HG03378 (cell line): ENCODE data around the gene ZNF521.

Source experiments
- ATAC-seq: cut with Tn5 transposase; IDR thresholded peaks from one replicate; pipeline ENCODE4 v1.9.1; 2021; ENCODE audit warnings: mild to moderate bottlenecking, moderate library complexity; ENCODE audit not compliant: unreplicated experiment

ZNF521 gene

DNA sequence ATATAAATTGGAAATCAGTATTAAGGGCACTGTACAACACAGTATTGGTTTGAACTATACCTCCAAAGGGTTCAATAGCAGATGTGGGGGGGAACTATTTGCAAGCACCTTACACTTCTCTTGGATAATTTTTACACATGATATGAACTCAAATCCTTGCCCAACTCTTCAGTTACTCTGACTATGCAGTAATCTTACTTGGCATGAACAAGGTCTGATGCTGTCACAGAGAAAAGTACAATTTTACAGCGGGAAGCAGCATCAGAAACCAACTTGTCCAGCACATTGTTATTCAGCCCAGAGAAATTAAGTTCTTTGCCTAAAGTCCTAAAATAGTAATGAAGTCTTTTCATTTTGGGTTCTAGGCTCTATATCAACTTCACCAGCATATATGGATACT lies 98.2 kb downstream of the ZNF521 start:
- no peak for ATAC-seq

DNA sequence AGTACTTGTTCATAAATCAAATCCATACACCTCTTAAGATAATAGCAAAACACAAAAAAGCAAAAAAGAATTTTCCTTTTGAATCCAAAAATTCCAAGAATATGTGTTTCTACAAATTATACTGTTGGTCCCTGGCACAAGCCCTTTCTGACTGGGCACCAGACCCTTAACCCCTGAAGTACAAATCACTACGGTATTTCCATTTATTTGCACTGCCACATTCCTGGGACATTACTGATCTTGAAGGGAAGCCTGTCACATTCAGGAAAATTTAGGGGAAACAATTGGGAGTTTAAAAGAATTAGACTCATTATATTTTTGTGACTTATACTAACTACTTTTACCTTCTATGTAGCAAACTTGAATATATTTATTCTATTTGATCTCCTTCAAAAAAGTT lies 98.8 kb downstream of the ZNF521 start:
- no peak for ATAC-seq

DNA sequence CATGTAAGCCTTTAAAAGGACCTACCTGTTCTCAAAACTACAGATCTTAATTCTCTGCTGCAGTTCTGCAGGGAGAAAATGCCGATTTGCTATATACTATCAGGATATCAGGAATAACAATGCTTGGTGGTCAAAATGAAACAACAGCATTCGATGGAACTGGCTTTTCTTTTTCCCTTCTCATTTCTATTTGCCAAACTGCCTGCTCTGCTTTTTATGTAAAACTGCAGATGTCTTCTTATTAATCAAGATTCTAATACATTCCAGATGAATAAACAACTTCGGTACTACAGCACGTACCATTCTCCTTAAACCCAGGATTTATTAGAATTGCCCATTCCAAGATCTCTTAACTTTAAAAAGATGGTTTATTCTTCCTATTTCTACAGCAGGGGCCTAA lies 100.9 kb downstream of the ZNF521 start:
- no peak for ATAC-seq

DNA sequence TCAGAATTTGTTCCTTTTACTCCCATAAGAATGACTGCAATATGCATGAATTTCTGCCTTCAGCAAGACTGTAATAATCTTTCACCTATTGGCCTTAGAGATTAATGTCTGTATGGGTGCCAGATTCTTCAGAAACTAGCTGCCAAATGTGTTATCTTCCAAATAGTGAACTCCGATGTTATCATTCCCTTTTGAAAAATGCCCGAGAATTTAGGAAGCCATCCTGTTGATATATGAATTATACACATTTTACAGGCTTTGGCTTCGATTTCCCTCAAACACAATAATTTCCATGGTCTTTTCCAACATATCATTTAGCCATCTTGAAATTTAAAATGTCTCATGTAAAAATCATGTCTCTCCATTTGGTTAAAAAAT lies 101.5 kb downstream of the ZNF521 start:
- ATAC-seq, result no peak

DNA sequence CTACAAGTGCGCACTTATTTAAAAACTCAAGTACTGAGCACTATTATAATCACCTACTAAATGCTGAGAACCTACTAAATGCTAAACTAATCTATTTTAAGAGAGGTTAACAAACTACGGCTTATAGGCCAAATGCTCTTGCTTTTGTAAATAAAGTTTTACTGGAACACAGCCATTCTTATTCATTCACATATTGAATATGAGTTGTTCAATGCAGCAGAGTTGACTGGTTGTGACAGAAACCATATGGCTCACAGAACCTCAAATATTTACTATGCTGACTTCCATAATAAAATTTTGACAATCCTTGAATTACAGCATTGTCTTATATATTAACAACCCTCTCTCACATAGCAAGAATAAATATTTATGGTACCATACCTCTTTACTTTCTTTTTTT lies 103.2 kb downstream of the ZNF521 start:
- no peak for ATAC-seq

DNA sequence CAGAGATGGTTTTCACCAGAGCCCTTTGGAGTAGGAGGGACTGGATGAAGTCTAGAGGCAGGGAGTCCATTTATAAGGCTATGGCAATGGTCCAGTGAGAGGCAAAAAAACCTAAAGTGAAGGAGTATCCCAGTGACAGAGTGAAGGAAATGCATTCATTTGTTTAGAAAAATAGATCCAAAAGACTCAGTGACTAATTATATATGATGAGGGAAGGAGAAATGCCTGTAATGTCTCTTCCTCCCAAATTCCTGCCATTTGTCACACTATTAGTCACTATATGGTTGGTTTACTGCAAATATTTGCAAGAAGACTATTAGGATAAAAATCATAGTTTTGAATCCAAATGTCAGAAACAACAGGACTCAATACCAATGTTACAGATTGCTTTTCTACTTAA lies 104.2 kb downstream of the ZNF521 start:
- ATAC-seq, result no peak

DNA sequence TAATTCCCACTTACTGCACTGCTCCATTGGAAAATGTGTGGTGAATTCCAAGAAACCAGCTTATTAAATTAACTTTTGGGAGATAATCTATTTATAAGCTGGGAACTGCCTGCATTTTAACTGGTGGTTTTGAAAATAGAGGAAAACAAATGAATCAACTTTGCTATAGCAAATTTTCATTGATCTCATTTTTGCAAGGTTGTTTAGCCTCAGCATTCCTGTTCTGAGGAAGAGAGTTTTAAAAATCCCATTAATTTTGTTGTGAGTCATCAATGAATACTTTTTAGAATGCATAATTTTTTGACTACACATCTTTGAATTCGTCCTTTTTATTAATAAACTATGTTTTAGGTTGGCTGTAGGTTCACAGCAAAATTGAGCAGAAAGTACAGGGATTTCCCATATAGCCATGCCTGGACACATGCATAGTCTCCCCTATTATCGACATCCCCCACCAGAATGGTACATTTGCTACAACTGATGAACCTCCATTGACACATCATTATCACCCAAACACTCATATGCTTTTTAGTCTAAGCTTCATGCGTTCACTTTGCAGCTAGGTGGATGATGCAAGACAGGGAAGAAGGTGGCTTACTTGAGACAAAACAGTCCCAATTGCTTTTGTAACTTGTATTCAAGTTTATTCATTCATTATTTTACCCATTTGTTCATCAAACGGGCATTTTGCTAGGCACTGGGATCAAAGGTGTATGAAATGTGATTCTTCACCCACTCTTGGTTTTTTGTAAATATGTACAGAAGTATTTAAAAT lies 106.9 kb downstream of the ZNF521 start:
- ATAC-seq, result no peak

DNA sequence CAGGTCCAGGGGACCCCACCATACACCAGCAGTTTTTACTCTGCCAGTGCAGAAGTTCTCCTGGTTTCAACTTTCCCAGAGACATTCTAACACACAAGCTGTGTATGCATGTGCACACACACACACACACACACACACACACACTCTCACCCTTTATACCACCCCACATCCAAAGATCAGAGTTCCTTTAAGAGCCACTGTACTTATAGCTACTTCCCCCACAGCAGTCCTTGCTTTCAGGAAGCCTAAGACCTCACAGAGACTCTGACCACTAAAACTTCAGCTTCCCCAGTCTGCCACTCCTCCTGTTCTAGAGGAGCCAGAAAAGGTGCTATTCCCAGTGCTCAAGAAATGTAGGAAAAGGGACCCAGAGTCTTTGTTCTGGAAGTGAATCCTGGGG lies 107.8 kb downstream of the ZNF521 start:
- no peak for ATAC-seq

DNA sequence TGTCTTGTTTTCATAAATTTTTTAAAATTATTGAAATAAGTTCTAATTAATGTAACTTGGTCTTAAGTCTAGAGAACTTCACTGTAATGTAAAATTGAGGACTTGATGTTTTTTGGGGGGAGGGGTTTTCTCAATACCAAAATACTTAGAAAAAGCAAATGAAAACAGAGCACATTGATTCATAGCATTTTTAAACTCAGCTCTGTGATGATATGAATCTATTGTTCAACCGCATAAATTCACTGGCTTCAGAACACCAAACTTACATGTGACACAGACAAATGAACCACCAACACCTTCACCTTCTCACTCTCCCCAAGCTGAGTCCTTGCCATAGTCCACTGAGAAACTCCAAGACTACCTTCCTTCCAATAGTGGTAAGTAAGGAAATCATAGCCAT lies 108.2 kb downstream of the ZNF521 start:
- no peak for ATAC-seq

DNA sequence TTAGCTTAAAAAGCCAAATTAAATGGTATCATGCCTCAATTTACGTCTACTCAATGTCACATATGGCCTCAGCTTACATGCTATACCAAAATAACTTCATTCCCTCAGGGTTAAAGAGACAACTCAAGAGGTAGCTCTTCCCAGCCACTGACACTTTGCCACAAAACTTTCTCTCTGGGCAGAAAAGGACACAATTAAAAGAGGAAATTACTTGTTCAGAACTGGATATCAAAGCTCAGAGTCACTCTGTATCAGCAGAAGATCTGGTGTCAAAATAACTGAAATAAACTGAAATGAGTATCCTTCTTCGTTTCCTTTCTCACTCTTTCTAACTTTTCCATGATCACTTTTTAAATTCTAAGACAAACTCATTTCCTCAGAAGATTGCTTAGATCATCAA lies 108.7 kb downstream of the ZNF521 start:
- no peak for ATAC-seq

DNA sequence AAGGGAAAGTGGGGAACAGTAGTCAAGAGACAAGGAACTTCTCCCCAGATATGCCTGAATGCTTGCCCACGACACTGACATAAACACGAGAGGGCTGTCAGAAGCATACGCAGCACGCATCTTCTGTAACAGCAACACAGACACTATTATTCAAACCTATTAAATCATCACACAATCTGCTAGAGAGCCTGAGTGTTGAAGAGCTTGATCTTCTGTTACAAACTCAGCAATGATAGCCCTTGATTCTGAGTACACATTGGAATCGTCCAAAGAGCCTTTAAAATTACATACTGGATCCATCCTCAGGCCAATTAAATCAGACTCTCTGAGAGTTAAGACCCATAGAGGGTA lies 111.6 kb downstream of the ZNF521 start:
- ATAC-seq, result no peak

DNA sequence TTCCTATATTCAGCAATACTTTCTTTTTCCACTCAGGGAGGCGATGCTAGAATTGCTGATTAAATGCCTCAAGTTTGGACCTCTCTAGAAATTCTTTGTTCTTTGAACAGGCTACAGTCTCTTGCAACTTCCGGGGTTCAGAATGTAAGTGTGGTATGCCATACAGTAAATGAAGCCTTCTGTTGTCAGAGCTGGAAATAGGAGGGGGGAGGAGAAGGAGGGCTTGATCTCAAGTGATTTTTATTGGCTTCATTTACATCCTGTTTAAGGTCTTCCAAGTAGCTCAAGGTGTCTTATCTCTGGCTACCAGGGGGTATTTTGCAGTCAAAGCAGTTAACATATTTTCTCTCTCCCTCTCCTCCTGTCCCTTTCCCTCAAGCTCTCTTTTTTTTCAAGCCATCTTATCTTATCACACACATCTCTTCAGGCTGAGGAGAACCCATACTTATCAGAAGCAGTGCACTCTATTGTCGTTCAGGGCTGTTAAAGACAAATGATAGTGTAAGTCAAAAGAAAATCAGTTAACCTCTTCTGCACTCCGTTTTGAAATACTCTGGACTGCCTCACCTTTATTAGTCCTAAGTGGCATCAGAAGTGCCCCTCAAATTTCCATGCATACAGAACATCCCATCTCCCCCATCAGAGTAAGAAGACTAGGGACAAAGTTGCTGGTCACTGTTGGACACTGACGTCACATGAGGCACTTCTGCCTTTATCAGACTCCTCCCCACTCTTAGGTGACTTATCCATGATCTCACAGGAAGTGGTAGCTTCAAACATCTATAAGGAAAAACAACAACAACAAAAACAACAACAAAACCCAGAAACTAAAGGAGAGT lies 112.2 kb downstream of the ZNF521 start:
- ATAC-seq, result no peak

DNA sequence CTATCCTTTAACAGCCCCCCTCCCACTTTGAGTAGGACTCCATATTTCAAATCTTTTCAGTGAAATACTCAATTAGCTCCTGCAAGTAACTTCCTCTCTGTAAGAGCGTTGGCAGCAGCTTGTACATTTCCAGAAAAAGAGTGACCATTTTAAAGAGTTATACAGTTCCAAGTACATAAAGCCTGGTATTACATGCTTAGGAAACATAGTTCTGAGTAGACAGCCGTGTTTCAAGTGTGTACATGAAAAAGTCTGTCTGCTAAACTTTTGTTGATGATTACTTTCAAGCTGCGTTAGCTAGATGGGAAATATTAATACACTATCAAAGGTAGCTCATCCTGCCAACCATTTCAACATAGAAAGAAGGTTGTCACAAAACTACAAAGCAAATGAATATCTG lies 112.8 kb downstream of the ZNF521 start:
- no peak for ATAC-seq

DNA sequence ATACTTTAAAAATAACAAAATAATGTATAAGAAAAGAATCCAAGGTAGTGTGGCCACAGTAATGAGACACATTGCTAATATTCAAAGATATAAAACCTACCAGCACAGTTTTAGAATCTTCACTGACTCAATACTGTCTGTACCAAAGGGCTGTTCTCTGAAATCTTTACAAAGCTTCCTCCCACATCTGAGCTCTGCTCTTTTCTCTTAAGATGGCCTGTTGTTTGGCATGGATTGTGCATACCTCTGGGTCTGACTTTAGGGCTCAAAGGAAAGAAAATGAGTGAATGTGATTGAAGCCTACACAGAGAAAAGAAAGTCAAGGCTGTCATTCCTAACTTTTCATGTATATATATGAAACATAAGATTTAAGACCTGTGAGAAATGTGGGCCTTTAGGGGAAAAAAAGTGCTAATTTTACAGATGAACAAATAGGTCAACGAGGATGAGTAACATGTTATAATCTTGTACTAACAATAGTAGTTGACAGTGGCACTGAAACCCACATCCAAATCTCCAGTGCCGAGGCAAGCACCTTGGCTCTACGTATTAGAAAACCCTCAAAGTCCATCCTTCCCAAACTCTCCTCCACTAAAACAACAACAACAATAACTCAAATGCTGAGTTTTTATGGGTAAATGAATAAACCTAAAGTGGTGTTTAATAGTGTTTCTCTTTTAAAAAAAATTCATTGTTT lies 114.2 kb downstream of the ZNF521 start:
- ATAC-seq, result no peak

DNA sequence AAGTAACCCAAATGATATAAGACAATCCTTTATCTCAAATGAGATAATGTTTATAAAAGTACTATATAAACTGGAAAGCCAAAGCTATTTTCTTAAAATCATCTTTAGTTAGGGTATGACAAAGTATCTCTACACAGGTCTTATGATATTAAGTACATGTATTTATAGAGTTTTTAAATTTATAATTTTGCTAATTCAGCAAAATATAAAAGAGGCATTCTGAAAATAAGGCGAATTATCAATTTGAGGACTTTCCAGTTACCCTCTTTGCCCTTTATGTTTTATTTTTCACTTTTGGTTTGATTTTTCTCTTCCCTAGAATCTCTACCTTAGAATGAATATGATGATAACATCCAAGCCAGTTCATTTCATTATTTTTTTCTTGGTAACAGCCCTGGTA lies 115.2 kb downstream of the ZNF521 start:
- ATAC-seq, result no peak

DNA sequence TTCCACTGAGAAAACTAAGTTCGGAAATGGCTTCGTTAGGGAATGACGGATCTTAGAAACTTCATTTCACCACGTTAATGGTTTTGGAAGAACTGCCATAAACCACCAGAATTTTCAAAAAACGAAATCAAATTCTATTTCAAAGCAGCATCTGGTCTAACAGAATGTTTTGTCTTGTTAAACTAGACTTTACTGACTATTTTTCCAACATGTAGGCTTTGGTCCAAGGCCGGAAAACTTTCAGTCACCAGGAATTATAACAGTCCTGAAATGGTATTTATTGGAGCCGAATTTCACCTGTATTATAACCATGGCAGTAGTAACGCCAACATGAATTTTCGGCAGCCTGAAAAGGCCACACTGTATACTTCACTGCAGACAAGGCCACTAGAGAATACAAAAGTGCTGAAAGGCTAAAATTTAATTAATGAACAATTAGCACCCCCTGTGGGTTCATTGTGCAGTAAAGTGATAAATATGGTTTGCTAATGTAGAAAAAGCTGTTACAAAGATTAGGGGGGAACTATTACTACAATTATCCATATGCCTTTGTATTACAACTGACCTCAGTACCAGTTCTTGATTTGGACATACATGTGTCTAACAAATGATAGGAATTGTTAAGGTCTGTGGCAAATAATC lies 116.4 kb downstream of the ZNF521 start:
- ATAC-seq, result no peak

DNA sequence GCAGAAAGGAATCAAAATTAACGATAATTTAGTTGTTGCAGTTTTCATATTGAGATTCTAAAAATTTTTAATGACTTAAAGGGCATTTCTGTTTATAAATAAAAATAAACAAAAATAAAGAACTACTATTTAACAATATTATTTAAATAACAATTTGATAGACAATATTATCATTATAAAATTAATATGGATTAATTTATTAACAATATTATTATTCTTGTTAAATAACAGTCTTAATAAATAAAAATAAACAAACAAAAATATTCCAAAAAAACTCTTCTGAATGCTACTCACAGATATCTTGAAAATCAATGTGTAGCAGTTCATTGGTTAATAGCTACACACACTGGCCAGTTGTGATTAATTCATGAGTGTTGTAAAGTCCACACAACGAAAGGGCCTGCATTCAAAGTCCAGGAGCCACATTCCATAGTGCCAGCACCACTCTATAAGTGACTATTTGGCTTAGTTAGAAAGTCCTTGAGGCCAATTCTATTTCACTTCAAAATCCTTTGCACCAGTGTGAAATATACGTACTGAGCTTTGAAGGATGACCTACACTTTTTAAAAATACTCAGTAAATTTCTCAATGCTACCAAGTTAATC lies 117.1 kb downstream of the ZNF521 start:
- ATAC-seq, result no peak

DNA sequence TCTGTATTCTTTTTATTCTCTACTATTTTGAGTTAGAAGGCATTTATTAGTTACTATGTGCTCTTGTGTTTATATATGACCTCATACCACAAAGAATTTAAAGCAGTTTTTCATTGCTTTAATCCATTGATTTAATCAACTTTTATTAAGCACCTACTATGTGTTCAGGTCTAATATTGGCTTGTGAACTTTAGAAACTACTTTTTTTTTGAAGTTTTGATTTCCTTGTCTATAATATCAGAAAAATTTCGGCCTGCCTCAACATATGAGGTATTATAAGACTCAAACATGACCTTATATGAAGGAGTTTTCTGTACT lies 117.7 kb downstream of the ZNF521 start:
- ATAC-seq, result no peak

DNA sequence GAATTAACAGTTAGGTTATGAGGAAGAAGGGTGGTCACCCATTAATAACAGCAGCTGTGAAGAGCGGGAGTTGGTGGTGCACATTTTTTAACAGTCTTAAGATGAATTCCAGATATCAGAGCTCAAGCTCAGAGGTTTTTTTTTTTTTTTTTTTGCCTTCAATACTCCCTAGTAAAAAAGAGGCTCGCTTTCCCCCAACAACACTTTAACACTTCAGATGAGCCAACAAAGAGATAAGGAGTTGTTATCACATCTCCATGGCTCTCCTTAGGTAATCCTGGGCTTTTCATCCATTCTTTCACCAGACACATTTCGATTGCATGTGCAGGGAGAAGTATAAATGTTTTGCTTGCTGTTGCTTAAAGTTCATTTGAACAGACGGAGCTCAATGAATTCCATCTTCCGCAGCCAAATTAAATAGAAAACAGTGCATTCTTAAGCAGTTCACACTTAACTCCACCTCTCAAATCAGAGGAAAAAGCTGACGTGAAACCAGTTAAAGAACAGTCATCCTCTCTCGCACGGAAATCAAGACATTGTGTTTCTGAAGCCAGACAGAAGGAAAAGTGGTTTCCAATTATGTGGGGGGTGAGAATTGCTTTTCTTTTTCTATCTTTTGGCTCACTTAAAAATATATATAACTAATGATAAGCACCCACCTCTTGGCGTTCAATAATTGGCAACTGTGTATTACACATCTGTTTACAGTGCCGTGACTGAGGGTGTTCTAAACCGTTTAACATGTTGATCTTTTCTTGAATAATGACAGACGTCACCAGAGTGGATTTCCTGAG lies 118.2 kb downstream of the ZNF521 start:
- no peak for ATAC-seq

DNA sequence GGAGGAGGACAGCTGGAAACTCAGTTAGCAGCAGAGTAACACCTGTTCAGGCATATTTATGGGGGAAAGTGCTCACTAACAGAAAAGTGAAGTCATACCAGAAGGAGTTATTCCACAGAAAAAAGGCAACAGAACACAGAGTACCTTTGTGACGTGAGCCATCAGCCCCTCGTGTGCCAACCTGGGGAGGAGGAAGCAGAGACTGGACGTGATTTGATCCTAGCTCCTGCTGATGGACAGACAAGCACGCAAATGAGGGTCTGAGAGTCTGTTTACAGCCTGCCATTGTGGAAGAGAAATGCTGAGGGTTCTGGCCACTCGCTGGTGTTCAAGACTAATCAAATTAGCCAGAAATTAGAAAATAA lies 120.7 kb downstream of the ZNF521 start:
- ATAC-seq, result no peak
